ENCODE data around the gene CEP57L1. TPM values are rescaled to one million over a fixed set of nuclear protein-coding genes. Genes with fewer than 3 reads are reported as not detected.

The CEP57L1 gene
- total RNA-seq, 1 donor from 2014 or later, result 22.7 TPM

- H3K9me3 Mint-ChIP-seq (ENCODE audit: unreplicated experiment), result peaks cover 1% of the 10 kb centered on the region
- peak overlapping the region; percentile 66 for H3K27ac Mint-ChIP-seq (ENCODE audit: unreplicated experiment)
- TF ChIP-seq CTCF (IDR thresholded peaks at IDR 0.05; ENCODE audit: partially characterized antibody, unreplicated experiment), result no peak
- peaks cover 24% of the 10 kb centered on the region for H3K4me1 Mint-ChIP-seq (ENCODE audit: low read depth, unreplicated experiment)
- DNase-seq, result no peak
- no peaks in the 10 kb centered on the region for H3K36me3 Mint-ChIP-seq (ENCODE audit: unreplicated experiment)
- H3K27me3 Mint-ChIP-seq (ENCODE audit: unreplicated experiment), result peaks cover 2% of the 10 kb centered on the region
- H3K4me3 Mint-ChIP-seq (ENCODE audit: unreplicated experiment), result peak overlapping the region; percentile 85
These were observed 7.5 kb upstream of the CEP57L1 start for GRCh38 chr6:109087661-109088264.

- peaks cover 4% of the 10 kb centered on the region for H3K9me3 Mint-ChIP-seq (ENCODE audit: unreplicated experiment)
- H3K4me3 Mint-ChIP-seq (ENCODE audit: unreplicated experiment), result peak overlapping the region; percentile 55
- H3K27ac Mint-ChIP-seq (ENCODE audit: unreplicated experiment), result peak overlapping the region; percentile 30
- peaks cover 5% of the 10 kb centered on the region for H3K27me3 Mint-ChIP-seq (ENCODE audit: unreplicated experiment)
- peaks cover 24% of the 10 kb centered on the region for H3K4me1 Mint-ChIP-seq (ENCODE audit: low read depth, unreplicated experiment)
- TF ChIP-seq CTCF (IDR thresholded peaks at IDR 0.05; ENCODE audit: partially characterized antibody, unreplicated experiment), result no peak
- DNase-seq, result no peak
- H3K36me3 Mint-ChIP-seq (ENCODE audit: unreplicated experiment), result no peaks in the 10 kb centered on the region
These were observed 6.3 kb upstream of the CEP57L1 start for GRCh38 chr6:109088995-109089394.

- no peak for DNase-seq
- H3K4me1 Mint-ChIP-seq (ENCODE audit: low read depth, unreplicated experiment), result peaks cover 30% of the 10 kb centered on the region
- peaks cover 8% of the 10 kb centered on the region for H3K27me3 Mint-ChIP-seq (ENCODE audit: unreplicated experiment)
- H3K36me3 Mint-ChIP-seq (ENCODE audit: unreplicated experiment), result no peaks in the 10 kb centered on the region
- H3K27ac Mint-ChIP-seq (ENCODE audit: unreplicated experiment), result no peak overlapping the region
- H3K9me3 Mint-ChIP-seq (ENCODE audit: unreplicated experiment), result peaks cover 7% of the 10 kb centered on the region
- peak overlapping the region; percentile 79 for H3K4me3 Mint-ChIP-seq (ENCODE audit: unreplicated experiment)
- no peak for TF ChIP-seq CTCF (IDR thresholded peaks at IDR 0.05; ENCODE audit: partially characterized antibody, unreplicated experiment)
These were observed 3.8 kb upstream of the CEP57L1 start for GRCh38 chr6:109091314-109092024.

GRCh38 chr6:109092074-109092473 lies 3.2 kb upstream of the CEP57L1 start:
- Mint-ChIP-seq H3K4me3 (ENCODE audit: unreplicated experiment) (peak overlapping the region; percentile 79), H3K27me3 (ENCODE audit: unreplicated experiment) (peaks cover 8% of the 10 kb centered on the region), H3K9me3 (ENCODE audit: unreplicated experiment) (peaks cover 7% of the 10 kb centered on the region), H3K36me3 (ENCODE audit: unreplicated experiment) (no peaks in the 10 kb centered on the region), H3K27ac (ENCODE audit: unreplicated experiment) (no peak overlapping the region), H3K4me1 (ENCODE audit: low read depth, unreplicated experiment) (peaks cover 30% of the 10 kb centered on the region)
- no peak for DNase-seq
- TF ChIP-seq CTCF (IDR thresholded peaks at IDR 0.05; ENCODE audit: partially characterized antibody, unreplicated experiment), result no peak
